ENCODE results near the gene ST3GAL4. TPM values are rescaled to one million over a fixed set of nuclear protein-coding genes. Genes with fewer than 3 reads are reported as not detected.
"Not testable (repeated sequence)": the region's sequence is repeated elsewhere in the genome, so short reads cannot be mapped to it uniquely, and the experiment has no call there.

The ST3GAL4 gene
- total and polyA plus RNA-seq, 2 of the 8 experiments (the other 6 are each of a cell fraction or from before 2014, with no cell fraction given): 15.6 to 20.0 TPM

DNA sequence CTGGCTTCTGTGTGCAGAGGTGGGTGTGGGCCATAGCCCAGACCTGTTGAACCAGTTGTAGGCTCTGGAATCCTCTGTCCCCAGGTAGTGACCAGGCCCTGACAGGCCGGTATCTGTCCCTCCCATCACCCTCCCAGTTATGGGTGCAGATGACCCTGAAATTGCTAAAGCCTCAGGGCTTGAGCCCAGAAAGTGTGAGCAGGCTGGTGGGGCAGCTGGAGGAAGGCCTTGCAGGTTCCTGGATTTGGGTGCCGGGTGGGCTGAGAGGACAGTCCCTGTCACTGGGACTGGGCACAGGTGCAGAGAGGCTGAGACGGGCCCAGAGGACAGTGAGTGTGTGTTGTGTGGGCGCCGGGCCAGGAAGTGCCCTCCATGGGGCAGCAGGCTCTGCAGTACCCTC is 10.0 kb downstream of the ST3GAL4 start:
- H3K9me3 ChIP-seq (ENCODE audit: insufficient read depth in 2 of 2, low read depth in 1 of 2, low read length in 1 of 2); H4K8ac ChIP-seq (ENCODE audit: extremely low read depth, insufficient read depth, low read length); H3K4ac ChIP-seq (replicated peaks; ENCODE audit: insufficient read length, low read depth, low read length); H2BK120ac ChIP-seq (replicated peaks; ENCODE audit: low read depth, low read length); H3K4me3 ChIP-seq (ENCODE audit: extremely low read depth in 1 of 4, insufficient read depth in 2 of 4, low read depth in 3 of 4, low read length in 4 of 4); H2BK5ac ChIP-seq (ENCODE audit: low read depth, low read length); H3K9ac ChIP-seq (replicated peaks in 1 of 4; ENCODE audit: extremely low read depth in 1 of 4, low read depth in 3 of 4, low read length in 3 of 4); H2BK15ac ChIP-seq (ENCODE audit: low read length); H3K79me2 ChIP-seq (ENCODE audit: control insufficient read depth in 1 of 2, insufficient read depth in 2 of 2, low read length in 2 of 2); H2BK12ac ChIP-seq (ENCODE audit: low read depth, low read length); H2AK5ac ChIP-seq (ENCODE audit: low read depth, low read length); H3K27me3 ChIP-seq (replicated peaks in 1 of 4; ENCODE audit: control insufficient read depth in 3 of 4, extremely low read depth in 1 of 4, insufficient read depth in 3 of 4, low read length in 3 of 4); H4K5ac ChIP-seq (ENCODE audit: insufficient read length, low read depth, low read length); H3K23me2 ChIP-seq (ENCODE audit: low read depth, low read length); H3K36me3 ChIP-seq (ENCODE audit: control insufficient read depth in 2 of 4, insufficient read depth in 4 of 4, low read length in 3 of 4); H3K56ac ChIP-seq (replicated peaks; ENCODE audit: insufficient read length, low read depth, low read length); H3K4me2 ChIP-seq (ENCODE audit: insufficient read depth in 1 of 2, low read depth in 2 of 2, low read length in 2 of 2); H4K91ac ChIP-seq (replicated peaks; ENCODE audit: insufficient read length, low read length); H3K23ac ChIP-seq (ENCODE audit: insufficient read length); H3K27ac ChIP-seq (ENCODE audit: low read depth, low read length); POLR2A ChIA-PET (ENCODE audit: partially characterized antibody); H3K18ac ChIP-seq (ENCODE audit: extremely low read depth, low read length); H3K79me1 ChIP-seq (ENCODE audit: low read depth, low read length); H3K14ac ChIP-seq (ENCODE audit: insufficient read length); H2AFZ ChIP-seq (ENCODE audit: low read length); H4K20me1 ChIP-seq (replicated peaks in 1 of 2; ENCODE audit: control insufficient read depth in 1 of 2, insufficient read depth in 2 of 2, low read length in 2 of 2); H2BK20ac ChIP-seq (ENCODE audit: low read length): not testable (repeated sequence)
- WGBS, 2 experiments (ENCODE audit: extremely low coverage in 1 of 2, insufficient coverage in 1 of 2, insufficient read length in 1 of 2, insufficient replicate concordance in 2 of 2, low coverage in 1 of 2, low lambda C conversion rate in 2 of 2, missing lambda C conversion rate in 1 of 2): 99% methylated on average over 5 of the region's 5 CpGs; no CpG with 5 or more reads in 1 of the 2 experiments
- CTCF ChIA-PET (ENCODE audit: partially characterized antibody): interaction anchor here (1.0 to 1.3 kb wide), 3 partner anchors 8 to 114 kb away, joined by 3 to 6 read pairs (median 3); no protein-coding TSS in a partner anchor
- FAIRE-seq: peak; percentile 48
- peak in 1 of 2 experiments; percentile 42 for DNase-seq (ENCODE audit: low read depth in 1 of 2, low spot score in 2 of 2)
- H3K4me1 ChIP-seq (replicated peaks in 1 of 4; ENCODE audit: control insufficient read depth in 3 of 4, insufficient read depth in 4 of 4, low read length in 3 of 4): peaks cover 0 to 26% (median 6%) of the 10 kb centered on the region in 4 experiments; a peak in 5 of 7 replicates
